Parathyroid adenoma (tissue), 2 donors: ENCODE results near the gene FGGY.

Source experiments
- H2AFZ ChIP-seq: fragments of 300-600 bp; sonication (generic); one replicate; pipeline ENCODE4 v1.7.0; 2017; ENCODE audit warnings: antibody characterized with exemption, mild to moderate bottlenecking
- H3K27ac ChIP-seq: fragments of 300-600 bp; sonication (generic); one replicate; pipeline ENCODE4 v1.7.0; 2017
- H3K27me3 ChIP-seq: fragments of 300-600 bp; sonication (generic); one replicate; pipeline ENCODE4 v1.7.0; 2017; ENCODE audit warnings: low read length; ENCODE audit not compliant: control insufficient read depth, insufficient read depth
- H3K36me3 ChIP-seq: fragments of 300-600 bp; sonication (generic); one replicate; pipeline ENCODE4 v1.7.0; 2017; ENCODE audit warnings: low read length; ENCODE audit not compliant: control insufficient read depth, insufficient read depth
- H3K4me1 ChIP-seq: fragments of 300-600 bp; sonication (generic); one replicate; pipeline ENCODE4 v1.7.0; 2017; ENCODE audit warnings: control low read depth
- H3K4me2 ChIP-seq: fragments of 300-600 bp; sonication (generic); one replicate; pipeline ENCODE4 v1.7.0; 2017; ENCODE audit warnings: low read length
- H3K4me3 ChIP-seq: fragments of 300-600 bp; sonication (generic); one replicate; pipeline ENCODE4 v1.7.0; 2017; ENCODE audit warnings: low read depth, low read length
- H3K79me2 ChIP-seq: fragments of 300-600 bp; sonication (generic); one replicate; pipeline ENCODE4 v1.7.0; 2017; ENCODE audit warnings: control low read depth
- H3K9ac ChIP-seq: fragments of 300-600 bp; sonication (generic); one replicate; pipeline ENCODE4 v1.7.0; 2017; ENCODE audit warnings: mild to moderate bottlenecking
- H3K9me3 ChIP-seq: fragments of 300-600 bp; sonication (generic); one replicate; pipeline ENCODE4 v1.7.0; 2017; ENCODE audit warnings: low read length; ENCODE audit not compliant: control insufficient read depth
- TF ChIP-seq, protein P1 (sequence below): fragments of 300-600 bp; sonication (generic); IDR thresholded peaks from one replicate; pipeline ENCODE4 v1.7.0; 2017; ENCODE audit warnings: antibody characterized with exemption, mild to moderate bottlenecking
- donor health status: primary hyperparathyroidism.

FGGY gene

DNA sequence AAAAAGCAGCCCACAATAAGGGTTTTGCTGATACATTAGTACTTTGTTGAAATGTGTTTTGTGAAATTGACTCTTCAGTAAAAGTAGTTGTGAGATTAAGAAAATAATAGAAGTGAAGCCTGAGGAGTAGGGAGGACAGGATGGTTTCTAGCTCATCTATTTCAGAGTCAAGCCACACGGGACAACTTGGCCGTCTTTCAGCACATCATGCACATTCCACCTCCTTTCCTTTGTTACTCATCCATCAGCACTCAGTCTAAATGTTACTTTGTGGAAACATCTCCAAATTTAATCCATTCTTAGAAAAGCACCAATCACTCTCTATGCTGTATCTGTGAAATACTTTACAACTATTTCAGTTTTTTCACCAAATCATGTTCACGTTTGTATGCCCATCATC lies 223.3 kb downstream of the FGGY start:
- no peaks in the 10 kb centered on the region for H3K4me1 ChIP-seq
- H3K79me2 ChIP-seq = no peaks in the 10 kb centered on the region
- H3K4me3 ChIP-seq = no peak overlapping the region
- no peak overlapping the region for H2AFZ ChIP-seq
- TF ChIP-seq, protein P1, sequence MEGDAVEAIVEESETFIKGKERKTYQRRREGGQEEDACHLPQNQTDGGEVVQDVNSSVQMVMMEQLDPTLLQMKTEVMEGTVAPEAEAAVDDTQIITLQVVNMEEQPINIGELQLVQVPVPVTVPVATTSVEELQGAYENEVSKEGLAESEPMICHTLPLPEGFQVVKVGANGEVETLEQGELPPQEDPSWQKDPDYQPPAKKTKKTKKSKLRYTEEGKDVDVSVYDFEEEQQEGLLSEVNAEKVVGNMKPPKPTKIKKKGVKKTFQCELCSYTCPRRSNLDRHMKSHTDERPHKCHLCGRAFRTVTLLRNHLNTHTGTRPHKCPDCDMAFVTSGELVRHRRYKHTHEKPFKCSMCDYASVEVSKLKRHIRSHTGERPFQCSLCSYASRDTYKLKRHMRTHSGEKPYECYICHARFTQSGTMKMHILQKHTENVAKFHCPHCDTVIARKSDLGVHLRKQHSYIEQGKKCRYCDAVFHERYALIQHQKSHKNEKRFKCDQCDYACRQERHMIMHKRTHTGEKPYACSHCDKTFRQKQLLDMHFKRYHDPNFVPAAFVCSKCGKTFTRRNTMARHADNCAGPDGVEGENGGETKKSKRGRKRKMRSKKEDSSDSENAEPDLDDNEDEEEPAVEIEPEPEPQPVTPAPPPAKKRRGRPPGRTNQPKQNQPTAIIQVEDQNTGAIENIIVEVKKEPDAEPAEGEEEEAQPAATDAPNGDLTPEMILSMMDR = no peak
- no peak overlapping the region for H3K4me2 ChIP-seq
- H3K27ac ChIP-seq = no peak overlapping the region
- H3K27me3 ChIP-seq = no peaks in the 10 kb centered on the region
- no peaks in the 10 kb centered on the region for H3K36me3 ChIP-seq
- H3K9ac ChIP-seq = no peak overlapping the region
- no peaks in the 10 kb centered on the region for H3K9me3 ChIP-seq

DNA sequence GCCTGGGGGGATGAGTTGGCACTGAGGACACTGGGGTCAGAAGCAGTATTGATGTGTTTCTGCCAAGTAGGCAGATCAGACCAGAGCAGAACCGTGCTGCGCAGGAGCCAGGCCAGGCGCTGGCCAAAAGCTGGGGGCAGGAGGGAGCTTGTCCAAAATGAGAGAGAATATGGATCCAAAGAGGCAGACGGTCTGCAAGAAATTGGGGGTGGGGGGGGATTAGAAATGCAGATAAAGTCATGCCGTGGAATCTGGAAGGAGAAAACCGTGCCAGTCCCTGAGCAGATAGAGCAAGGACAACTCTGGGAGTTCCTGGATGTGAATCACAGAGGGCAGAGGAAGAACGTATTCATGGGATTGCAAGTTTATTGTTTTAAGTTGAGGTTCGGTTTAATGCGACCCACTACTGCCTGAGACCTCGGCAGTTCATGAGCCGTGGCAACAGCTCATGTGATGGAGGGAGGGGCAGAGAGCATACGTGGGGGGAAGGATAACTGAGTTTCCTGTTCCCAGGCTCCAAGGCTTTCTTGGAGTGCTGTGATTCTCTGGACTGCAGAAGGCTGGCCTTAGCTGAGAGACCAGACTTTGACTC lies 224.0 kb downstream of the FGGY start:
- no peak overlapping the region for H3K9ac ChIP-seq
- H2AFZ ChIP-seq = no peak overlapping the region
- no peaks in the 10 kb centered on the region for H3K36me3 ChIP-seq
- no peak overlapping the region for H3K4me2 ChIP-seq
- no peaks in the 10 kb centered on the region for H3K79me2 ChIP-seq
- no peaks in the 10 kb centered on the region for H3K9me3 ChIP-seq
- H3K4me3 ChIP-seq = no peak overlapping the region
- TF ChIP-seq, protein P1 = no peak
- H3K27ac ChIP-seq = no peak overlapping the region
- no peaks in the 10 kb centered on the region for H3K27me3 ChIP-seq
- no peaks in the 10 kb centered on the region for H3K4me1 ChIP-seq

DNA sequence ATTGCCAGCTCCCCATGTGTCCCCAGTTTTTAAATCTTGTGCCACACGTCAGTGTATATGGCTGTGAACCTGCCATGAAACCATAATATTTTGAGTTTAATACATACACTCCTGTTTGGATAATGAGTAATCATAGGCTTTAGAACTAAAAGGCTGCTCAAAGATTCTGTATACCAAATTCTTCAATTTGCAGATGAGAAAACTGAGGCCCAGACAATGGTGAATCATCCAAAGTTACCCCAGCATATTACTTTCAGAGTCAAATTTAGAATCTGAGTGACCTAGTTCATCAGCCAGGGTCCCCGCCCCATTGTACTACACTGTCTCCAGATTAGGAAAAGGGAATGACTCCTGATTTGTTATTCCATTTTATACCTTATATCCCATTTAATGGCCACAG lies 224.6 kb downstream of the FGGY start:
- Histone ChIP-seq H3K27ac (no peak overlapping the region), H3K4me3 (no peak overlapping the region)

DNA sequence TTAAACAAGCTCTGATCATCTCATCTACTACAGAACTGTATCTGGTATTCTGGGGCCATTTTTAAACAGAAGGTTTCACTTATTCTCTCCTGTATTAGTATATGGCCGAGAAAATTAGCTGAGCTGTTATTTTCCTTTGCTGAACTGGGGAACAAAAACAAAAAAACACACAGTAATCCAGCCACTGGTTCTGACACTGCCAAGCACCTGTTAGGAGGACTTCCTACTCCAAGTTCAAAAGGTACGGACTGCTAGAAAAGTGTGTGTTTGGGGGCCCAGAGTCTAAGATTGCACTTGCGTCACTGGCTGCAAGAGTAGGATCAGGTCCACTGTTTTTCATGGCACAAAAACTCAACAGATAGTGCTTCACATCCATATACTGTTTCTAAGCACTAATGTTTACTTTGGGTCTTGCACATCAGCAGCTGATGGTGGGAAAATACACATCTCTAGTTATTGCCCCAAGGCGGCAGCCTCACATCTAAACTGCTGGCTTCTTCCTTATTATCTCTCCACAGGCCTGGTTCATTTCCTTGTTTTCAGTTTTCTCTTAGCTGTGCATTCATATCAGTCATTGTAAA lies 226.1 kb downstream of the FGGY start:
- TF ChIP-seq, protein P1 = no peak
- Histone ChIP-seq H3K36me3 (no peaks in the 10 kb centered on the region), H3K27me3 (no peaks in the 10 kb centered on the region), H3K9me3 (no peaks in the 10 kb centered on the region), H3K27ac (no peak overlapping the region), H3K9ac (no peak overlapping the region), H3K4me2 (no peak overlapping the region), H3K4me3 (no peak overlapping the region), H3K4me1 (no peaks in the 10 kb centered on the region), H2AFZ (no peak overlapping the region), H3K79me2 (no peaks in the 10 kb centered on the region)

More for the DNA sequence above, 224.6 kb downstream of the FGGY start:
- Histone ChIP-seq H3K9me3 (no peaks in the 10 kb centered on the region), H2AFZ (no peak overlapping the region), H3K4me1 (no peaks in the 10 kb centered on the region), H3K36me3 (no peaks in the 10 kb centered on the region), H3K9ac (no peak overlapping the region), H3K27me3 (no peaks in the 10 kb centered on the region), H3K4me2 (no peak overlapping the region), H3K79me2 (no peaks in the 10 kb centered on the region)
- TF ChIP-seq, protein P1 = no peak
